CD4-positive, alpha-beta T cell treated with Interleukin-4 for 1 hour (primary cell): Measurements from ENCODE around the gene PGLYRP3.

Source experiments
- DNase-seq, 2 donors: peaks; one replicate each; pipeline ENCODE4 v3.0.0-alpha.2; 2020 to 2022

Gene PGLYRP3

GRCh38 chr1:153251988-153252387, 60.8 kb downstream of the PGLYRP3 start:
- no peak for DNase-seq

DNA sequence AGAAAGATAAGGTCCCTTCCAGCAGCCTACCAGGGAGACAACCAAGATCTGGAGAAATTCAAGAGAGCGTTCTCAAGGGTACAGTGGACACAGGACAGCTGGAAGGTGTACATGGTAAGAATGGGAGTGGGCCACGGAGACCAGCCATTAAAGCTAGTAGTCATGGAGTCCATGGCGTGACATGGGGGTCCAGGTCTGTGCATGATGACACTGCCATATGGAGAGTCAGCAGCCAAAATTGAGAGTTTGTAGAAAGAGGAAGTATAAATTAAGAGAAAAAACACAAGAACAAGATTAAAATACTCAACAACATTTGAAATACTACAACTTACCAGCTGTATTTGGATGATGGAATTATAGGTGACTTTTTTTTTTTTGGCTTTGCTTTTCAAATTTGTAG, 61.2 kb downstream of the PGLYRP3 start:
- no peak for DNase-seq

DNA sequence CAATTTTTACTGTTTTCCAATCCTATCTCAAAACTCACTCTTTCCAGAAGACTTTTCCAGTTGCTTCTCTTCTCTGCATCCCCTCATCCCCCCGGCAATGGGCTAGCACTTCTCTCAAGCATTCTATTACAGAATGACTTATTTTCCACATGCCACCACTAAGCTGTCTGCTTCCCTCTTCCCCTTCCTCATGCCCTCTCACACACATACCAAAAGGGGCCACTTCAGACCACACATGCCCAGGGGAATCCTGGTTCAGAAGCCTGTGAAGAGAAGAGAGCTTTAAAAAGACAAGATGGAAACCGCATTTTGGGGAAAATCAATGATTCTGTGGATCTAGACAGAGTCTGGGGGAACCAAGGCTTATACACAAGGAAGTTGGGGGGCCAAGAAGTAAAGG, 61.7 kb downstream of the PGLYRP3 start:
- no peak for DNase-seq

DNA sequence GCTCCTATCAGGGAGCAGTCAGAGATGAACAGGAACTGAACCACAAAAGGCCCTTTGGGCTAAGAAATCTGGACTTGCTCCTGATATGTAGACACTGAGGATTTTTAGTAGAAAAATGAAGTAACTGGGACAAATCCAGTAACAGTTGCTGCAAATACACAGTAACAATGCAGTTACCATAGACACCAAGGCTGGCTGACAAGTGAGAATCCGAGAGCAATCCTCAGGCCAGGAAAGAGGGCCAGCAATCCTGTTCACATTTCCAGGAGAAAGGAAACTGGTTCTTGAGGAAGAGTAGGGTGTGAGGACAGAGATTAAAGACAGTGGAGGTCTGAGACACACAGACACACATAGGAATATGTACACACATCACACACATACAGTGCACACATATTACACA, 62.6 kb downstream of the PGLYRP3 start:
- DNase-seq = no peak

- no peak for DNase-seq
Observed at GRCh38 chr1:153248176-153248879, 64.4 kb downstream of the PGLYRP3 start.
